ENCODE data around the gene AP4B1. TPM values are rescaled to one million over a fixed set of nuclear protein-coding genes. Genes with fewer than 3 reads are reported as not detected.
"Not testable (repeated sequence)": the region's sequence is repeated elsewhere in the genome, so short reads cannot be mapped to it uniquely, and the experiment has no call there.

AP4B1 gene
- total and polyA plus RNA-seq, 2 of the 13 experiments (the other 11 are each of a cell fraction or from before 2014, with no cell fraction given): 8.5 to 12.0 TPM

- TF ChIP-seq FOXA3 (CRISPR knock-in tag; IDR thresholded peaks at IDR 0.05) (peak; percentile 70; the same call in 1 of the 2 replicates), FOXP4 (CRISPR knock-in tag; IDR thresholded peaks at IDR 0.05) (peak; percentile 62), FOXP1 (CRISPR knock-in tag; IDR thresholded peaks at IDR 0.05) (peak; percentile 25), NR2F2 (IDR thresholded peaks at IDR 0.05; ENCODE audit: borderline replicate concordance, low read depth) (peak; percentile 63; the same call in 1 of the 2 replicates), ZNF430 (CRISPR knock-in tag; IDR thresholded peaks at IDR 0.05) (0 out of 2 replicates have a peak, but pooled peaks have one; percentile 14), KAT7 (CRISPR knock-in tag; IDR thresholded peaks at IDR 0.05; ENCODE audit: borderline replicate concordance) (peak; percentile 88), RCOR2 (CRISPR knock-in tag; IDR thresholded peaks at IDR 0.05) (0 out of 2 replicates have a peak, but pooled peaks have one; percentile 44), ARID4A (CRISPR knock-in tag; IDR thresholded peaks at IDR 0.05; ENCODE audit: borderline replicate concordance) (peak; percentile 42; the same call in 1 of the 2 replicates), RARA (CRISPR knock-in tag; IDR thresholded peaks at IDR 0.05) (peak; percentile 88), ZFX (CRISPR knock-in tag; IDR thresholded peaks at IDR 0.05; ENCODE audit: low read depth) (0 out of 2 replicates have a peak, but pooled peaks have one; percentile 32), CEBPG (CRISPR knock-in tag; IDR thresholded peaks at IDR 0.05) (peak; percentile 96), ZNF614 (CRISPR knock-in tag; IDR thresholded peaks at IDR 0.05; ENCODE audit: borderline replicate concordance) (0 out of 2 replicates have a peak, but pooled peaks have one; percentile 50), ZNF292 (CRISPR knock-in tag; IDR thresholded peaks at IDR 0.05; ENCODE audit: borderline replicate concordance, low read depth) (peak; percentile 62; the same call in 1 of the 2 replicates), KAT8 (CRISPR knock-in tag; IDR thresholded peaks at IDR 0.05) (0 out of 2 replicates have a peak, but pooled peaks have one; percentile 30), MIER3 (CRISPR knock-in tag; IDR thresholded peaks at IDR 0.05; ENCODE audit: borderline replicate concordance) (0 out of 2 replicates have a peak, but pooled peaks have one; percentile 30), SOX6 (CRISPR knock-in tag; IDR thresholded peaks at IDR 0.05) (peak; percentile 73; the same call in 1 of the 2 replicates), THRA (CRISPR knock-in tag; IDR thresholded peaks at IDR 0.05; ENCODE audit: borderline replicate concordance) (peak; percentile 76; the same call in 1 of the 2 replicates), ZNF710 (CRISPR knock-in tag; IDR thresholded peaks at IDR 0.05; ENCODE audit: borderline replicate concordance) (peak; percentile 80; the same call in 1 of the 2 replicates)
- not testable (repeated sequence) for TF ChIP-seq FOXP1, SOX6 (IDR thresholded peaks at IDR 0.05)
These were observed 43.6 kb upstream of the AP4B1 start (continued) for GRCh38 chr1:113948151-113948550.

Data from HepG2 (cell line).